Panc1 (cell line): ENCODE data around the gene TNNT3. TPM values are rescaled to one million over a fixed set of nuclear protein-coding genes. Genes with fewer than 3 reads are reported as not detected.

Source experiments
- microRNA-seq: library from miRNA; unstranded; fragments of <30 nt; microRNA quantifications from one replicate; pipeline ENCODE4 v1.1.0, GENCODE V29; 2020; ENCODE audit not compliant: unreplicated experiment
- total RNA-seq: library from RNA; stranded (reverse); gene quantifications from one replicate; pipeline ENCODE4 v1.2.1, GENCODE V29; 2021; ENCODE audit not compliant: unreplicated experiment

The TNNT3 gene
- total RNA-seq, 1 experiment from 2014 or later = 0.41 TPM

Small RNAs within 50 kb of the gene (microRNA-seq; reads per million reads assigned to microRNA genes)
- not detected for gene MIR7847

Other genes with a start within 250 kb of the TNNT3 start
- not detected for gene KRTAP5-6, start 222.5 kb upstream of the TNNT3 start, total RNA-seq
- 18.0 TPM for gene IFITM10, start 169.1 kb upstream of the TNNT3 start, total RNA-seq
- 1,813 TPM for gene CTSD, start 155.8 kb upstream of the TNNT3 start, total RNA-seq
- 3.5 TPM for gene SYT8, start 84.7 kb upstream of the TNNT3 start, total RNA-seq
- gene TNNI2, start 80.7 kb upstream of the TNNT3 start, total RNA-seq = 0.46 TPM
- gene LSP1, start 66.6 kb upstream of the TNNT3 start, total RNA-seq = 0.90 TPM
- gene PRR33, start 27.8 kb upstream of the TNNT3 start, total RNA-seq = not detected
- 123 TPM for gene MRPL23, start 27.6 kb downstream of the TNNT3 start, total RNA-seq
- 1,268 TPM for gene H19, start 78.1 kb downstream of the TNNT3 start, total RNA-seq
- 14.5 TPM for gene IGF2, start 219.7 kb downstream of the TNNT3 start, total RNA-seq
- gene INS, start 241.5 kb downstream of the TNNT3 start, total RNA-seq = not detected